Stomach (tissue), 9 donors: ENCODE data around the gene PBX3. TPM values are rescaled to one million over a fixed set of nuclear protein-coding genes. Genes with fewer than 3 reads are reported as not detected.
A peak's percentile ranks its signal among the peaks of the same experiment; 100 is the strongest.

Source experiments
- DNase-seq, 2 donors: peaks; one replicate each; pipeline versions ENCODE4 v3.0.0 to v3.0.0-alpha.2; 2013 to 2019
- H3K27ac ChIP-seq, 5 donors: fragments of 200-600 bp in 4 of 5; sonication (generic) in 4 of 5; one replicate each; pipeline ENCODE4 v1.5.1; 2013 to 2019; ENCODE audit warnings: mild to moderate bottlenecking in 1 of 5, moderate library complexity in 1 of 5
- H3K27me3 ChIP-seq, 3 donors: fragments of 200-600 bp; sonication (generic); one replicate each; pipeline ENCODE4 v1.5.1; 2017 to 2019; ENCODE audit warnings: mixed run types in 1 of 3
- H3K36me3 ChIP-seq, 4 donors: fragments of 200-600 bp; sonication (generic); 1 replicate in 3 of 4; 2 replicates in 1 of 4; pipeline ENCODE4 v1.5.1; 2016 to 2019
- H3K4me1 ChIP-seq, 4 donors: fragments of 200-600 bp; sonication (generic); one replicate each; pipeline ENCODE4 v1.5.1; 2016 to 2019
- H3K4me3 ChIP-seq, 4 donors: fragments of 200-600 bp; sonication (generic) in 3 of 4; one replicate each; pipeline ENCODE4 v1.5.1; 2016 to 2019; ENCODE audit warnings: mild to moderate bottlenecking in 1 of 4
- H3K9me3 ChIP-seq, 4 donors: fragments of 200-600 bp; sonication (generic); one replicate each; pipeline ENCODE4 v1.5.1; 2016 to 2019
- EP300 ChIP-seq: sonication (generic); formaldehyde crosslinking; IDR thresholded peaks from one replicate; pipeline ENCODE4 v1.6.1; 2017; ENCODE audit warnings: antibody characterized with exemption
- POLR2A ChIP-seq, 4 donors: fragments of 450-650 bp; IDR thresholded peaks; one replicate each; pipeline ENCODE4 v1.6.1; 2016; ENCODE audit warnings: antibody characterized with exemption in 4 of 4, control low read depth in 2 of 4, mild to moderate bottlenecking in 1 of 4, moderate library complexity in 1 of 4
- POLR2AphosphoS5 ChIP-seq, 3 donors: sonication (generic); formaldehyde crosslinking; IDR thresholded peaks; one replicate each; pipeline ENCODE4 v1.6.1; 2016; ENCODE audit warnings: antibody characterized with exemption in 3 of 3
- WGBS, 5 donors: extraction: QIAGEN DNeasy Blood & Tissue Kit in 3 of 5; methylation state at CpG; one replicate each; pipeline versions ENCODE4 v1.1.5 to v1.1.7; 2013 to 2018; 5-methylcytosine and 5-hydroxymethylcytosine counted together
- intact Hi-C: fragments of 100-400 bp; cut with DNase I; formaldehyde crosslinking; loops from one replicate; pipeline ENCODE4 v1.15.1; 2023; ENCODE audit warnings: low total_unique reads
- polyA plus RNA-seq, 3 donors: library from polyadenylated mRNA; stranded (reverse); fragments of 200-250 nt; gene quantifications; one replicate each; pipeline ENCODE4 v1.2.3, GENCODE V29; 2013
- total RNA-seq, 5 donors: library from RNA; depleted of rRNA; stranded (reverse); fragments of >200 nt; gene quantifications; one replicate each; pipeline versions ENCODE4 v1.1.0 to v1.2.3, GENCODE V29; 2014 to 2016
- TF ChIP-seq, protein P1 (sequence below), 7 experiments: fragments of 450-650 bp in 4 of 7; fragments of 200-600 bp in 3 of 7; sonication (generic) in 3 of 7; IDR thresholded peaks; one replicate each; pipeline ENCODE4 v1.5.1; 2016 to 2019; ENCODE audit warnings: antibody characterized with exemption in 7 of 7, control low read depth in 2 of 7, mild to moderate bottlenecking in 1 of 7
- donor health status: healthy with polysubstance abuse.
- donor health status: Bipolar disorder and iron deficiency.
- donor health status: healthy.

Gene PBX3
- total and polyA plus RNA-seq, 8 donors: 9.3 to 59.1 (median 16.2) TPM

DNA sequence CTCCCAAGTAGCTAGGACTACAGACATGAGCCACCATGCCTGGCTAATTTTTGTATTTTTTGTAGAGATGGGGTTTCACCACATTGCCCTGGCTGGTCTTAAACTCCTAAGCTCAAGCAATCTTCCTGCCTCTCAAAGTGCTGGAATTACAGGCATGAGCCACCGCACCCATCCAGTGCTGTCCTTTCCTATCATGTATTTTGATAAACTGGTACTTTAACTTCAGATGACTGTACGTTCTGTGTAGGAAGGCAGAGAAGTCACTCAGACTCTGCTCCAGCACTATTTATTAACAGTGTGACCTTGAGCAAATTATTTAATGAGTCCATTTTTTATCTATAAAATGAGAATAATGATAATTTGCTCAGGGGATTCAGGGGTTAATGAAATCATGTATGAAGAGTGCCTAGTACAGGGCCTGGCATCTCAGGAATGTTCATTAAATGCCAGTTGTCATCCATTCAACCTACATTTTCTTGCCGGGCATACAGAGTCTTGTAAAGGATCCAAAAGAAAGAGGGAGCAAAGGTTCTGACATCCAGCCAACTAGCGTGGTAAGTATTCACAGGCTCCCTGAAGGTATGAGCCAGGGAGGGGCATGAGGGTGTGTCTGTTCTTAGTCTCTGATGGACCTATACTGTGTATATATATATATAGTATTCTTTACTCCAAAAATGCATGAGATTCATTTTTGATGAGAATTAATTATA lies 201.9 kb downstream of the PBX3 start:
- Histone ChIP-seq H3K27me3 (no peaks in the 10 kb centered on the region), H3K27ac (no peak overlapping the region), H3K36me3 (peaks cover 0 to 9% (median 2%) of the 10 kb centered on the region in 4 donors), H3K4me1 (peaks cover 0 to 17% (median 0%) of the 10 kb centered on the region in 4 donors), H3K9me3 (peaks cover 0 to 12% (median 3%) of the 10 kb centered on the region in 4 donors), H3K4me3 (no peak overlapping the region)
- peak in 1 of 2 donors; percentile 42 for DNase-seq
- 54 to 62% (median 57%) methylated on average over 4 of the region's 4 CpGs for WGBS, 5 donors
- TF ChIP-seq POLR2A (IDR thresholded peaks at IDR 0.05): no peak
- TF ChIP-seq, protein P1, sequence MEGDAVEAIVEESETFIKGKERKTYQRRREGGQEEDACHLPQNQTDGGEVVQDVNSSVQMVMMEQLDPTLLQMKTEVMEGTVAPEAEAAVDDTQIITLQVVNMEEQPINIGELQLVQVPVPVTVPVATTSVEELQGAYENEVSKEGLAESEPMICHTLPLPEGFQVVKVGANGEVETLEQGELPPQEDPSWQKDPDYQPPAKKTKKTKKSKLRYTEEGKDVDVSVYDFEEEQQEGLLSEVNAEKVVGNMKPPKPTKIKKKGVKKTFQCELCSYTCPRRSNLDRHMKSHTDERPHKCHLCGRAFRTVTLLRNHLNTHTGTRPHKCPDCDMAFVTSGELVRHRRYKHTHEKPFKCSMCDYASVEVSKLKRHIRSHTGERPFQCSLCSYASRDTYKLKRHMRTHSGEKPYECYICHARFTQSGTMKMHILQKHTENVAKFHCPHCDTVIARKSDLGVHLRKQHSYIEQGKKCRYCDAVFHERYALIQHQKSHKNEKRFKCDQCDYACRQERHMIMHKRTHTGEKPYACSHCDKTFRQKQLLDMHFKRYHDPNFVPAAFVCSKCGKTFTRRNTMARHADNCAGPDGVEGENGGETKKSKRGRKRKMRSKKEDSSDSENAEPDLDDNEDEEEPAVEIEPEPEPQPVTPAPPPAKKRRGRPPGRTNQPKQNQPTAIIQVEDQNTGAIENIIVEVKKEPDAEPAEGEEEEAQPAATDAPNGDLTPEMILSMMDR (IDR thresholded peaks at IDR 0.05): no peak
- TF ChIP-seq POLR2AphosphoS5 (IDR thresholded peaks at IDR 0.05): no peak
- no peak for TF ChIP-seq EP300
- intact Hi-C loops: no loop called here

DNA sequence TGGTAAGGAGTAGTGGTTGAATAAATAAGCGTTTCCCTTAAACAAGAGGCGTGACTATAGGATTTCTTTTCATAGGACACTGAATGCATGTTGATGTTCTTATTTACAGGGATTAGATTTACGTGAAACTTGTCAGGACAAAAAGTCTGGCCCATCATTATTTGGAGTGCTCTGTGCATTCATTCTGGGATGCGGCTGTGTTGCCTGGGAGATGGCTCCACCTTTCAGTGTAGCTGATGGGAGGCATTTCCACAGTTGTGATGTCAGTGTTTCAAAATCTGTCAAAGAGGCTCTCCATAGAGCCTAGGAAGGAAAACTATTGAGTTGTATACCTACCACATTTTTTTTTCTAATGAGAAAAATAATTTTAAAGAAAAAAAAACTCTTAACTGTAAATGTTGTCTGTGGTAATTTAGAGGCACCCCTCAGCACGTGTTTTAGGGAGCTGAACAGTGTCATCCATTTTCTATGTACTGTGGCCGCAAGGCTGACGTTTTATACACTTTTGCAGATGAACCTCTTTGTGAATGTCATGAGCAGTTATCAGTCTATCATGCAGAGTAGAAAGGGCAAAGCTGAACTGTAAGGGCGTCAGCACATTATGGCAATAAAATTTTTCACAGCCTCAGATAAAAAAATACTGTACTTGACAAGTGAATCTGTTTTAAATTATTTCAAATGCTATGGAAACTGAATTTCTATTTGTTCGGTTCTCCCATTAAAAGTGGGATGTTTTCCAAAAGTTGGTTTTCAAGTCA lies 202.7 kb downstream of the PBX3 start:
- H3K27ac ChIP-seq: no peak overlapping the region
- H3K4me1 ChIP-seq: peaks cover 0 to 17% (median 0%) of the 10 kb centered on the region in 4 donors
- no peaks in the 10 kb centered on the region for H3K27me3 ChIP-seq
- intact Hi-C loops: no loop called here
- peaks cover 0 to 9% (median 2%) of the 10 kb centered on the region in 4 donors for H3K36me3 ChIP-seq
- 86 to 96% (median 93%) methylated on average over 9 of the region's 9 CpGs for WGBS, 5 donors
- DNase-seq: no peak
- H3K4me3 ChIP-seq: no peak overlapping the region
- H3K9me3 ChIP-seq: peaks cover 0 to 12% (median 3%) of the 10 kb centered on the region in 4 donors
- TF ChIP-seq EP300: no peak
- TF ChIP-seq, protein P1 (IDR thresholded peaks at IDR 0.05): no peak

DNA sequence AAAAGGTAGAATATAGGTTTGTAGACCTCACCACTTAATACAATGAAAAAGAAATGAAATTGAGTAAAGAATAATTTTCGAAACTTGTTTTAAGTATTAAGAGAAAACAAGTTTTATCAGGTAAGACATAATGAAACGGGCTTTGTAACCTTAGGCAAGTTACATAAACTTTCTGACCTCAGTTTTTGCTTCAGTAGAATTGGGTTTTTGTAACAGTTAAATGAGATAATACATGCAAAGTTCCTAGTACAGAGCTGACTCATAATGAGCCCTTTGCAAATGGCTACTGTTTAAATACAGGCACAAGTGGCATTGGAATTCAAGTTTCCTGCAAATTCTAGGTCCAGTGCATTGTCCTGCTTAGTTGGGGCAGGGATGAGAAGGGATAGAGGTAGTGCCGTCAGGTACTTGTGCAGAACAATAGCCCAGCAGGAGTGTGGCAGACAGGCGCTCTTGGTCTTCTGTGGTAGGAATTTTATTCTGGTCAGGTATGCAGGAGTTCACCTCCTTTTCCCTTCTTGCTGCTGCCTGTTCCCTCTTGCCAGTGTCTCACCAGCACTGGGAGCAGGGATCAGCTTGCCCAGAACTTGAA lies 203.8 kb downstream of the PBX3 start:
- peaks cover 0 to 4% (median under 1%) of the 10 kb centered on the region in 4 donors for H3K36me3 ChIP-seq
- intact Hi-C loops: no loop called here
- WGBS, 5 donors: 91 to 97% (median 95%) methylated on average over 4 of the region's 4 CpGs
- no peaks in the 10 kb centered on the region for H3K27me3 ChIP-seq
- no peak overlapping the region for H3K27ac ChIP-seq
- no peak for DNase-seq
- peaks cover 0 to 8% (median under 1%) of the 10 kb centered on the region in 4 donors for H3K9me3 ChIP-seq
- no peak overlapping the region for H3K4me3 ChIP-seq
- TF ChIP-seq, protein P1 (IDR thresholded peaks at IDR 0.05): no peak
- TF ChIP-seq POLR2AphosphoS5 (IDR thresholded peaks at IDR 0.05): no peak
- TF ChIP-seq EP300: no peak
- no peak for TF ChIP-seq POLR2A (IDR thresholded peaks at IDR 0.05)
- peaks cover 0 to 17% (median 0%) of the 10 kb centered on the region in 4 donors for H3K4me1 ChIP-seq

DNA sequence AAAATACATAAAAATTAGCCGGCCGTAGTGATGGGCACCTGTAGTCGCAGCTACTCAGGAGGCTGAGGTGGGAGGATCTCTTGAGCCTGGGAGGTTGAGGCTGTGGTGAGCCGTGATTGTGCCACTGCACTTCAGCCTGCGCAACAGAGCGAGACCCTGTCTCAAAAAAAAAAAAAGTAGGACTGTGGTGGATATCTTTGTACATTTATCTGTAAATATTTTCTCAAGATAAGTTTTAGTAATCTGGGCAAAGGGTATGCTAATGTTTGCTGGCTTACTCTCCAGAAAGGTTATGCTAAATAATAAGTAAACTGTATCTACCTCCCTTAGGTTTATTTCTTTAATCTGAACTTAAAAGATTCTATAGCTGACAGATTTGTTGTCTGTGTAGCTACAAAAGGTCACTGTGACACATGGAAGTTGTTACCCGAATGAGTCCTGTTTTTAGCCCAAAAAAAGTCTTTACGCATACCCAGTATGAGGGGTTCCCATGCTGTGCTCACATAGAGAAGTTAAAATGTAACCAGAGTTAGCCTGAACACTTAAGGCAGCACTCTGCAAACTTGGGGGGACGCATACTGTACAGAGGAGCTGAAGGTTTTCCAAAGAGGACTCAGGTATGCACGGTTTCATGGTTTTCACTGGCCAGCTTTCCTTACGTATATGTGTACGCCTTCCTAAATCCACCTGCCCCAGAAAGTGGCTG lies 206.3 kb downstream of the PBX3 start:
- Histone ChIP-seq H3K27me3 (no peaks in the 10 kb centered on the region), H3K27ac (no peak overlapping the region), H3K4me1 (peaks cover 0 to 17% (median 0%) of the 10 kb centered on the region in 4 donors), H3K4me3 (no peak overlapping the region), H3K9me3 (no peaks in the 10 kb centered on the region), H3K36me3 (peaks cover 0 to 7% (median 0%) of the 10 kb centered on the region in 4 donors)
- TF ChIP-seq POLR2A (IDR thresholded peaks at IDR 0.05) (no peak), POLR2AphosphoS5 (IDR thresholded peaks at IDR 0.05) (no peak), EP300 (no peak)
- TF ChIP-seq, protein P1 (IDR thresholded peaks at IDR 0.05): no peak
- WGBS, 5 donors: 38 to 70% (median 52%) methylated on average over 12 of the region's 12 CpGs
- intact Hi-C loops: no loop called here
- DNase-seq: peak in 1 of 2 donors; percentile 21
